ENCODE measurements around the gene SGCD.

Gene SGCD

GRCh38 chr5:156802501-156802900 lies 475.5 kb downstream of the SGCD start:
- DNase-seq, result no peak

GRCh38 chr5:156803404-156803803 lies 476.4 kb downstream of the SGCD start:
- DNase-seq, result no peak

- DNase-seq, result no peak
Measured at GRCh38 chr5:156812959-156813358, 486.0 kb downstream of the SGCD start.

GRCh38 chr5:156815988-156816599 lies 489.1 kb downstream of the SGCD start:
- no peak for DNase-seq

Data from hippocampal formation (tissue), 2 donors.